IMR-90 (cell line): Measurements from ENCODE around the gene PRKCB. TPM values are rescaled to one million over a fixed set of nuclear protein-coding genes. Genes with fewer than 3 reads are reported as not detected.

Experiments used
- ATAC-seq: fragments of 200-7000 bp; cut with Tn5 transposase; 2 replicates; pipeline ENCODE4 v1.9.1; 2020; ENCODE audit warnings: low read depth, mild to moderate bottlenecking, moderate library complexity
- BruUV-seq: library from RNA; stranded (reverse); fragments of 400-500 nt; replicated peaks from 2 replicates; lab custom pipeline; 2021; lab: Mats Ljungman, UMichigan
- CTCF ChIA-PET: fragments of 300-600 bp; formaldehyde crosslinking; extraction: SDS; loops from one replicate; lab custom pipeline; 2021; ENCODE audit warnings: antibody characterized with exemption; lab: Yijun Ruan, JAX
- POLR2A ChIA-PET: fragments of 300-600 bp; sonication (Branson Sonifier 250); formaldehyde crosslinking; loops from one replicate; lab custom pipeline; 2022; ENCODE audit warnings: antibody characterized with exemption; ENCODE audit not compliant: unreplicated experiment; lab: Charles Lee
- DNase-seq: peaks from one replicate; pipeline ENCODE4 v3.0.0; 2013
- H2AFZ ChIP-seq: replicated peaks from 2 replicates; pipeline ENCODE3; 2013; ENCODE audit warnings: low read length, mild to moderate bottlenecking; ENCODE audit not compliant: poor library complexity
- H2AK5ac ChIP-seq: 2 replicates; pipeline ENCODE4 v1.6.1; 2013; ENCODE audit warnings: low read depth, low read length, inconsistent platforms
- H2AK9ac ChIP-seq: replicated peaks from 2 replicates; pipeline ENCODE3; 2013; ENCODE audit warnings: mild to moderate bottlenecking, low read depth, low read length, moderate library complexity; ENCODE audit not compliant: poor library complexity
- H2BK120ac ChIP-seq: 2 replicates; pipeline ENCODE4 v1.6.1; 2013; ENCODE audit warnings: low read depth, low read length, inconsistent platforms
- H2BK15ac ChIP-seq: 3 replicates; pipeline ENCODE4 v1.6.1; 2013; ENCODE audit warnings: low read depth, low read length, inconsistent platforms
- H2BK20ac ChIP-seq: 2 replicates; pipeline ENCODE4 v1.6.1; 2013; ENCODE audit warnings: low read depth, mild to moderate bottlenecking, inconsistent platforms, low read length, moderate library complexity
- H2BK5ac ChIP-seq: 2 replicates; pipeline ENCODE4 v1.6.1; 2013; ENCODE audit warnings: mild to moderate bottlenecking, low read depth, low read length, inconsistent platforms; ENCODE audit not compliant: poor library complexity, severe bottlenecking
- H3K14ac ChIP-seq: replicated peaks from 2 replicates; pipeline ENCODE4 v1.6.1; 2013; ENCODE audit warnings: low read depth, low read length, inconsistent platforms
- H3K18ac ChIP-seq: 2 replicates; pipeline ENCODE4 v1.6.1; 2013; ENCODE audit warnings: low read depth, low read length, control low read depth
- H3K23ac ChIP-seq: 2 replicates; pipeline ENCODE4 v1.6.1; 2013; ENCODE audit warnings: low read depth, low read length, inconsistent platforms
- H3K27ac ChIP-seq: 2 replicates; pipeline ENCODE4 v1.5.1; 2013; ENCODE audit warnings: mild to moderate bottlenecking, control low read depth, low read length; ENCODE audit not compliant: insufficient read depth
- H3K27me3 ChIP-seq: 2 replicates; pipeline ENCODE4 v1.6.1; 2013; ENCODE audit warnings: low read length; ENCODE audit not compliant: control insufficient read depth, insufficient read depth
- H3K36me3 ChIP-seq: 2 replicates; pipeline ENCODE4 v1.6.1; 2013; ENCODE audit warnings: low read length, mixed read lengths; ENCODE audit not compliant: control insufficient read depth, insufficient read depth
- H3K4ac ChIP-seq: 2 replicates; pipeline ENCODE4 v1.6.1; 2013; ENCODE audit warnings: low read depth, low read length, inconsistent platforms
- H3K4me1 ChIP-seq: 2 replicates; pipeline ENCODE4 v1.6.1; 2013; ENCODE audit warnings: low read length, mixed read lengths; ENCODE audit not compliant: control insufficient read depth, insufficient read depth
- H3K4me2 ChIP-seq: 2 replicates; pipeline ENCODE4 v1.6.1; 2013; ENCODE audit warnings: low read depth, mild to moderate bottlenecking, control low read depth, low read length, moderate library complexity
- H3K4me3 ChIP-seq: 2 replicates; pipeline ENCODE4 v1.5.1; 2013; ENCODE audit warnings: low read depth, mild to moderate bottlenecking, control low read depth, low read length, moderate library complexity; ENCODE audit not compliant: insufficient read depth
- H3K56ac ChIP-seq: 2 replicates; pipeline ENCODE4 v1.6.1; 2013; ENCODE audit warnings: low read length, inconsistent platforms; ENCODE audit not compliant: insufficient read depth; ENCODE audit errors: extremely low read depth
- H3K79me1 ChIP-seq, 2 experiments: 2 replicates each; pipeline ENCODE4 v1.6.1; 2013; ENCODE audit warnings: low read length in 2 of 2, inconsistent platforms in 1 of 2, low read depth in 1 of 2
- H3K9ac ChIP-seq: 2 replicates; pipeline ENCODE4 v1.6.1; 2013; ENCODE audit warnings: low read depth, low read length, control low read depth
- H3K9me1 ChIP-seq: 2 replicates; pipeline ENCODE4 v1.6.1; 2013; ENCODE audit warnings: low read length, inconsistent platforms; ENCODE audit not compliant: insufficient read depth
- H3K9me3 ChIP-seq: 2 replicates; pipeline ENCODE4 v1.6.1; 2013; ENCODE audit warnings: low read length; ENCODE audit not compliant: control insufficient read depth, insufficient read depth
- H4K20me1 ChIP-seq: 2 replicates; pipeline ENCODE4 v1.6.1; 2013; ENCODE audit warnings: low read length, inconsistent platforms; ENCODE audit not compliant: insufficient read depth
- H4K5ac ChIP-seq: 2 replicates; pipeline ENCODE4 v1.6.1; 2013; ENCODE audit warnings: mild to moderate bottlenecking, low read depth, low read length, control low read depth
- H4K8ac ChIP-seq, 2 experiments: 2 replicates each; pipeline ENCODE4 v1.6.1; 2013; ENCODE audit warnings: low read depth in 2 of 2, low read length in 2 of 2, control low read depth in 1 of 2, inconsistent platforms in 1 of 2
- H4K91ac ChIP-seq: 2 replicates; pipeline ENCODE4 v1.6.1; 2013; ENCODE audit warnings: low read depth, low read length, inconsistent platforms; ENCODE audit not compliant: insufficient read depth
- BHLHE40 ChIP-seq: fragments of 150-350 bp; IDR thresholded peaks from 2 replicates; pipeline ENCODE4 v1.6.1; 2016; ENCODE audit warnings: mild to moderate bottlenecking, low read depth, low read length
- CEBPB ChIP-seq: IDR thresholded peaks from 2 replicates; pipeline ENCODE4 v1.6.1; 2012; ENCODE audit warnings: low read depth, low read length, improper control_type of control experiment
- ELK1 ChIP-seq: fragments of 150-350 bp; IDR thresholded peaks from 2 replicates; pipeline ENCODE4 v1.6.1; 2016; ENCODE audit warnings: low read depth, mild to moderate bottlenecking, low read length, moderate library complexity, borderline replicate concordance
- FOS ChIP-seq: fragments of 150-350 bp; IDR thresholded peaks from 2 replicates; pipeline ENCODE4 v1.6.1; 2016; ENCODE audit warnings: low read depth, low read length
- MAFK ChIP-seq: IDR thresholded peaks from 2 replicates; pipeline ENCODE4 v1.6.1; 2012; ENCODE audit warnings: low read depth, low read length, improper control_type of control experiment
- MAZ ChIP-seq: IDR thresholded peaks from 2 replicates; pipeline ENCODE4 v1.6.1; 2012; ENCODE audit warnings: low read depth, mild to moderate bottlenecking, low read length, improper control_type of control experiment, moderate library complexity, borderline replicate concordance
- MXI1 ChIP-seq: IDR thresholded peaks from 2 replicates; pipeline ENCODE4 v1.6.1; 2012; ENCODE audit warnings: low read depth, mild to moderate bottlenecking, low read length, moderate library complexity, borderline replicate concordance
- NFE2L2 ChIP-seq: fragments of 150-350 bp; IDR thresholded peaks from 2 replicates; pipeline ENCODE4 v1.6.1; 2016; ENCODE audit warnings: low read depth, mild to moderate bottlenecking, low read length
- RAD21 ChIP-seq: IDR thresholded peaks from 2 replicates; pipeline ENCODE4 v1.6.1; 2012; ENCODE audit warnings: low read length, improper control_type of control experiment
- RFX5 ChIP-seq: IDR thresholded peaks from 2 replicates; pipeline ENCODE4 v1.8.0; 2012; ENCODE audit warnings: low read depth, mild to moderate bottlenecking, low read length, moderate library complexity
- SMC3 ChIP-seq: fragments of 150-350 bp; IDR thresholded peaks from 2 replicates; pipeline ENCODE4 v1.6.1; 2016; ENCODE audit warnings: low read depth, mild to moderate bottlenecking, antibody characterized with exemption, low read length, moderate library complexity
- WGBS, 2 experiments: methylation state at CpG; one replicate each; pipeline versions ENCODE4 v1.1.5 to v1.1.7; 2013; ENCODE audit warnings: missing lambda C conversion rate in 2 of 2; ENCODE audit not compliant: insufficient read length in 1 of 2; ENCODE audit errors: extremely low coverage in 2 of 2; 5-methylcytosine and 5-hydroxymethylcytosine counted together
- dilution Hi-C: fragments of 300-500 bp; cut with HindIII; formaldehyde crosslinking; loops from one replicate; pipeline ENCODE4 v1.14.3; 2018; ENCODE audit warnings: low sequenced_read_pairs; ENCODE audit not compliant: unreplicated experiment
- in situ Hi-C: fragments of 300-500 bp; cut with MboI; formaldehyde crosslinking; loops from 3 replicates; pipeline ENCODE4 v1.14.3; 2019; ENCODE audit warnings: low sequenced_read_pairs, inconsistent platforms, mixed read lengths
- intact Hi-C: fragments of 100-400 bp; cut with micrococcal nuclease; formaldehyde crosslinking; loops from 2 replicates; pipeline ENCODE4 v1.10.0; 2022
- polyA plus RNA-seq, 3 experiments: library from polyadenylated mRNA; depleted of rRNA; stranded (reverse); fragments of >200 nt; gene quantifications; 2 replicates each; pipeline ENCODE4 v1.2.3, GENCODE V29; 2012; ENCODE audit warnings: low replicate concordance in 1 of 3
- total RNA-seq: library from RNA; depleted of rRNA; stranded (reverse); fragments of >200 nt; gene quantifications from 2 replicates; pipeline ENCODE4 v1.2.3, GENCODE V29; 2012
- TF ChIP-seq, protein P1 (sequence below): fragments of 150-350 bp; IDR thresholded peaks from 2 replicates; pipeline ENCODE4 v1.6.1; 2017; ENCODE audit warnings: mild to moderate bottlenecking, antibody characterized with exemption, low read length, low read depth
- TF ChIP-seq, protein P2 (sequence below): conservative IDR thresholded peaks from 2 replicates; pipeline ENCODE4 v1.5.1; 2012; ENCODE audit warnings: mild to moderate bottlenecking, low read depth, low read length, improper control_type of control experiment

The PRKCB gene
- total and polyA plus RNA-seq, 2 of the 4 experiments (the other 2 are of a cell fraction), result under 0.01 TPM; not detected in 1

DNA sequence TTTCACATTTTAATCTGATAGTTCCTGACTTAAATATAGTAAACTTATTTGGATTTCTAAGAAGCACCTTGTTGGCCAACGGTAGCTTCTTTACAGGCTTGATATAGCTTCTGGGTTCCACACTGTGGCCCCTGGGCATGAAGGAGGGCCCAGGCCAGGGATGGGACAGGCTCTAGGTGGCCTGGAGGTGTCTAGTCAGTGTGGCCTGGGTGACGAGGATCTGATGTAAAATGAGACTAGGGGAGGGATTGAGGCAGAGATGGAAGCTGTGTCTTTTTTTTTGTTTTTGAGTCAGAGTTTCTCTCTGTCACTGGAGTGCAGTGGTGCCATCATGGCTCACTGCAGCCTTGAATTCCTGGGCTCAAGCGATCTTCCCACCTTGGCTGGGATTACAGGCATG is 187.0 kb downstream of the PRKCB start:
- BruUV-seq, result no TSS peak
- H3K79me1 ChIP-seq, result no peaks in the 10 kb centered on the region
- in situ Hi-C loops, result no loop called here

More for the DNA sequence above, 187.0 kb downstream of the PRKCB start:
- Histone ChIP-seq H2BK5ac (no peak overlapping the region), H4K5ac (no peak overlapping the region), H2BK120ac (no peak overlapping the region), H3K56ac (no peak overlapping the region), H3K4me1 (no peaks in the 10 kb centered on the region), H3K14ac (no peak overlapping the region), H3K4me3 (no peak overlapping the region), H3K36me3 (no peaks in the 10 kb centered on the region), H2AK9ac (no peak overlapping the region), H3K27me3 (no peaks in the 10 kb centered on the region), H2AFZ (no peak overlapping the region), H3K9me3 (no peaks in the 10 kb centered on the region), H4K20me1 (no peaks in the 10 kb centered on the region), H3K4ac (no peak overlapping the region), H2BK15ac (no peak overlapping the region), H2AK5ac (no peak overlapping the region), H3K9ac (no peak overlapping the region), H3K27ac (no peak overlapping the region), H3K23ac (no peak overlapping the region), H3K18ac (no peak overlapping the region), H3K9me1 (no peaks in the 10 kb centered on the region), H4K91ac (no peak overlapping the region), H2BK20ac (no peak overlapping the region), H3K4me2 (no peak overlapping the region), H4K8ac (no peak overlapping the region)
- ChIA-PET POLR2A (no interaction called here), CTCF (no interaction called here)
- DNase-seq (no peak), ATAC-seq (no peak)
- TF ChIP-seq BHLHE40, result no peak
- TF ChIP-seq FOS, result no peak
- no peak for TF ChIP-seq MAZ
- TF ChIP-seq NFE2L2, result no peak
- TF ChIP-seq, protein P1, sequence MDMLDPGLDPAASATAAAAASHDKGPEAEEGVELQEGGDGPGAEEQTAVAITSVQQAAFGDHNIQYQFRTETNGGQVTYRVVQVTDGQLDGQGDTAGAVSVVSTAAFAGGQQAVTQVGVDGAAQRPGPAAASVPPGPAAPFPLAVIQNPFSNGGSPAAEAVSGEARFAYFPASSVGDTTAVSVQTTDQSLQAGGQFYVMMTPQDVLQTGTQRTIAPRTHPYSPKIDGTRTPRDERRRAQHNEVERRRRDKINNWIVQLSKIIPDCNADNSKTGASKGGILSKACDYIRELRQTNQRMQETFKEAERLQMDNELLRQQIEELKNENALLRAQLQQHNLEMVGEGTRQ, result no peak
- TF ChIP-seq RFX5, result no peak
- TF ChIP-seq, protein P2, sequence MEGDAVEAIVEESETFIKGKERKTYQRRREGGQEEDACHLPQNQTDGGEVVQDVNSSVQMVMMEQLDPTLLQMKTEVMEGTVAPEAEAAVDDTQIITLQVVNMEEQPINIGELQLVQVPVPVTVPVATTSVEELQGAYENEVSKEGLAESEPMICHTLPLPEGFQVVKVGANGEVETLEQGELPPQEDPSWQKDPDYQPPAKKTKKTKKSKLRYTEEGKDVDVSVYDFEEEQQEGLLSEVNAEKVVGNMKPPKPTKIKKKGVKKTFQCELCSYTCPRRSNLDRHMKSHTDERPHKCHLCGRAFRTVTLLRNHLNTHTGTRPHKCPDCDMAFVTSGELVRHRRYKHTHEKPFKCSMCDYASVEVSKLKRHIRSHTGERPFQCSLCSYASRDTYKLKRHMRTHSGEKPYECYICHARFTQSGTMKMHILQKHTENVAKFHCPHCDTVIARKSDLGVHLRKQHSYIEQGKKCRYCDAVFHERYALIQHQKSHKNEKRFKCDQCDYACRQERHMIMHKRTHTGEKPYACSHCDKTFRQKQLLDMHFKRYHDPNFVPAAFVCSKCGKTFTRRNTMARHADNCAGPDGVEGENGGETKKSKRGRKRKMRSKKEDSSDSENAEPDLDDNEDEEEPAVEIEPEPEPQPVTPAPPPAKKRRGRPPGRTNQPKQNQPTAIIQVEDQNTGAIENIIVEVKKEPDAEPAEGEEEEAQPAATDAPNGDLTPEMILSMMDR, result no peak
- TF ChIP-seq RAD21, result no peak
- no peak for TF ChIP-seq MXI1
- TF ChIP-seq MAFK, result no peak
- TF ChIP-seq SMC3, result no peak
- TF ChIP-seq ELK1, result no peak
- TF ChIP-seq CEBPB, result no peak
- dilution Hi-C loops (no loop called here), intact Hi-C loops (no loop called here)
- 60% methylated on average over 1 of the region's 3 CpGs; no CpG with 5 or more reads in 1 of the 2 experiments for WGBS, 2 experiments
